GM12878 (cell line): Measurements from ENCODE around the gene NPAS3. TPM values are rescaled to one million over a fixed set of nuclear protein-coding genes. Genes with fewer than 3 reads are reported as not detected.

Experiments
- ATAC-seq: fragments of 200-7000 bp; cut with Tn5 transposase; 3 replicates; pipeline ENCODE4 v1.9.1; 2020; ENCODE audit warnings: mild to moderate bottlenecking, moderate library complexity
- BruUV-seq: library from RNA; stranded (reverse); fragments of 400-500 nt; replicated peaks from 2 replicates; lab custom pipeline; 2021; lab: Mats Ljungman, UMichigan
- CTCF ChIA-PET: fragments of 300-600 bp; sonication (Branson Sonifier 250); formaldehyde crosslinking; extraction: SDS; loops from one replicate; lab custom pipeline; 2021; ENCODE audit warnings: inconsistent platforms; lab: Yijun Ruan, JAX
- POLR2A ChIA-PET: fragments of 350-600 bp; formaldehyde crosslinking; extraction: SDS; loops from one replicate; lab custom pipeline; 2021; ENCODE audit warnings: inconsistent platforms; lab: Charles Lee
- RAD21 ChIA-PET: fragments of 300-600 bp; sonication (Branson Sonifier 250); formaldehyde crosslinking; loops from one replicate; lab custom pipeline; 2023; ENCODE audit warnings: antibody characterized with exemption; ENCODE audit not compliant: unreplicated experiment; lab: Charles Lee
- SMC1A ChIA-PET: fragments of 300-600 bp; sonication (Branson Sonifier 250); formaldehyde crosslinking; loops from one replicate; lab custom pipeline; 2023; ENCODE audit not compliant: unreplicated experiment, uncharacterized antibody; lab: Charles Lee
- DNase-seq: peaks from one replicate; pipeline ENCODE4 v3.0.0-alpha.2; 2011; ENCODE audit warnings: low read depth, low spot score
- FAIRE-seq: peaks from 3 replicates; lab custom pipeline; 2011; peaks lifted over from hg19 to GRCh38; lab: Jason Lieb, UNC
- H2AFZ ChIP-seq: 2 replicates; pipeline ENCODE4 v1.6.0; 2011; ENCODE audit warnings: low read depth, low read length, control low read depth; ENCODE audit not compliant: control insufficient read depth
- H3K27ac ChIP-seq: 2 replicates; pipeline ENCODE4 v1.5.1; 2011; ENCODE audit warnings: control low read depth; ENCODE audit not compliant: control insufficient read depth, insufficient read depth
- H3K27me3 ChIP-seq, 2 experiments: replicated peaks in 1 of 2; 2 replicates each; pipeline versions ENCODE4 v1.6.0 to v1.6.1; 2011; ENCODE audit warnings: low read length in 1 of 2; ENCODE audit not compliant: control insufficient read depth in 2 of 2, insufficient read depth in 2 of 2
- H3K36me3 ChIP-seq, 2 experiments: 2 replicates each; pipeline ENCODE4 v1.5.1; 2011; ENCODE audit warnings: low read length in 1 of 2; ENCODE audit not compliant: control insufficient read depth in 2 of 2, insufficient read depth in 2 of 2
- H3K4me1 ChIP-seq: 2 replicates; pipeline ENCODE4 v1.6.1; 2011; ENCODE audit warnings: mild to moderate bottlenecking, low read length, moderate library complexity, mixed read lengths; ENCODE audit not compliant: control insufficient read depth, insufficient read depth
- H3K4me2 ChIP-seq: 2 replicates; pipeline ENCODE4 v1.6.0; 2011; ENCODE audit warnings: control low read depth; ENCODE audit not compliant: control insufficient read depth, insufficient read depth
- H3K4me3 ChIP-seq: fragments of 200-600 bp; sonication (generic); 2 replicates; pipeline ENCODE4 v1.5.1; 2016
- H3K79me2 ChIP-seq: 2 replicates; pipeline ENCODE4 v1.6.0; 2011; ENCODE audit warnings: low read length; ENCODE audit not compliant: control insufficient read depth, insufficient read depth
- H3K9ac ChIP-seq: 2 replicates; pipeline ENCODE4 v1.8.0; 2011; ENCODE audit warnings: low read length, control low read depth, mixed read lengths; ENCODE audit not compliant: control insufficient read depth, insufficient read depth
- H3K9me3 ChIP-seq: replicated peaks from 3 replicates; pipeline ENCODE4 v1.5.1; 2011; ENCODE audit warnings: mild to moderate bottlenecking, low read length; ENCODE audit not compliant: control insufficient read depth, insufficient read depth
- H4K20me1 ChIP-seq: 2 replicates; pipeline ENCODE4 v1.6.0; 2011; ENCODE audit not compliant: control insufficient read depth, insufficient read depth
- ATF7 ChIP-seq: fragments of 450-650 bp; IDR thresholded peaks from 2 replicates; pipeline ENCODE4 v1.6.1; 2016; ENCODE audit warnings: low read depth, mild to moderate bottlenecking
- CBX3 ChIP-seq: fragments of 200-600 bp; sonication (generic); IDR thresholded peaks from 2 replicates; pipeline ENCODE4 v1.6.1; 2016; ENCODE audit warnings: low read depth, borderline replicate concordance
- CBX5 ChIP-seq: sonication (generic); IDR thresholded peaks from 2 replicates; pipeline ENCODE4 v1.6.1; 2016; ENCODE audit warnings: low read depth, moderate library complexity, mild to moderate bottlenecking, inconsistent platforms
- CHD1 ChIP-seq: IDR thresholded peaks from 2 replicates; pipeline ENCODE4 v1.6.1; 2012; ENCODE audit warnings: low read depth, low read length, improper control_type of control experiment
- EGR1 ChIP-seq, 2 experiments: IDR thresholded peaks; 1 replicate in 1 of 2; 2 replicates in 1 of 2; pipeline ENCODE4 v1.6.1; 2011 to 2012; ENCODE audit warnings: low read depth in 2 of 2, low read length in 2 of 2, borderline replicate concordance in 1 of 2, mild to moderate bottlenecking in 1 of 2, moderate library complexity in 1 of 2
- HDAC2 ChIP-seq: fragments of 200-600 bp; sonication (generic); IDR thresholded peaks from 2 replicates; pipeline ENCODE4 v1.6.1; 2017
- IRF4 ChIP-seq: IDR thresholded peaks from 2 replicates; pipeline ENCODE4 v1.6.1; 2011; ENCODE audit warnings: low read depth, low read length
- MTA3 ChIP-seq: IDR thresholded peaks from 2 replicates; pipeline ENCODE4 v1.6.1; 2012; ENCODE audit warnings: low read length, inconsistent platforms, borderline replicate concordance
- NBN ChIP-seq: fragments of 450-650 bp; IDR thresholded peaks from 2 replicates; pipeline ENCODE4 v1.6.1; 2016
- SIX5 ChIP-seq: IDR thresholded peaks from 2 replicates; pipeline ENCODE4 v1.6.1; 2011; ENCODE audit warnings: mild to moderate bottlenecking, low read depth, low read length, moderate library complexity; ENCODE audit not compliant: severe bottlenecking
- SRF ChIP-seq, 2 experiments: IDR thresholded peaks; 2 replicates each; pipeline ENCODE4 v1.6.1; 2011; ENCODE audit warnings: low read depth in 2 of 2, low read length in 2 of 2, mild to moderate bottlenecking in 1 of 2, moderate library complexity in 1 of 2
- YBX1 ChIP-seq: fragments of 450-650 bp; IDR thresholded peaks from 2 replicates; pipeline ENCODE4 v1.6.1; 2016; ENCODE audit warnings: antibody characterized with exemption
- ZBTB4 ChIP-seq: fragments of 450-650 bp; formaldehyde crosslinking; IDR thresholded peaks from 2 replicates; pipeline ENCODE4 v1.4.0; 2022; ENCODE audit warnings: mild to moderate bottlenecking, moderate library complexity
- ZNF384 ChIP-seq: IDR thresholded peaks from 2 replicates; pipeline ENCODE4 v1.6.1; 2012; ENCODE audit warnings: low read depth, mild to moderate bottlenecking, low read length, improper control_type of control experiment, borderline replicate concordance
- ZNF687 ChIP-seq: fragments of 450-650 bp; IDR thresholded peaks from 2 replicates; pipeline ENCODE4 v1.6.1; 2017; ENCODE audit warnings: mild to moderate bottlenecking, moderate library complexity
- WGBS: methylation state at CpG from one replicate; pipeline ENCODE4 v1.1.6; 2016; ENCODE audit warnings: low lambda C conversion rate; ENCODE audit not compliant: insufficient replicate concordance, insufficient coverage; ENCODE audit errors: missing lambda C conversion rate; 5-methylcytosine and 5-hydroxymethylcytosine counted together
- in situ Hi-C: fragments of 300-500 bp; cut with MboI; formaldehyde crosslinking; loops from 9 replicates; pipeline ENCODE4 v1.14.3; 2018; ENCODE audit warnings: mixed read lengths
- intact Hi-C: fragments of 100-400 bp; cut with micrococcal nuclease; formaldehyde crosslinking; loops from one replicate; pipeline ENCODE4 v1.14.2; 2022; ENCODE audit not compliant: unreplicated experiment
- polyA plus RNA-seq, 11 experiments: library from polyadenylated mRNA; depleted of rRNA in 4 of 11; unstranded in 6 of 11; stranded (reverse) in 5 of 11; fragments of >200 nt; fragmentation: Nextera tagmentation in 4 of 11; fragmentation: Illumina TruSeq in 1 of 11; extraction: Ambion mirVana in 4 of 11; extraction: Trizol in 1 of 11; gene quantifications; 1 replicate in 1 of 11; 2 replicates in 10 of 11; pipeline versions ENCODE4 v1.2.1 to v1.2.3, GENCODE V29; 2011 to 2016; ENCODE audit warnings: inconsistent platforms in 2 of 11, missing spikeins in 2 of 11, low read depth in 1 of 11
- total RNA-seq, 4 experiments: library from RNA; depleted of rRNA in 3 of 4; stranded (reverse); fragments of >200 nt in 3 of 4; fragmentation: Illumina TruSeq in 1 of 4; extraction: Trizol in 1 of 4; gene quantifications; 2 replicates each; pipeline versions ENCODE4 v1.2.1 to v1.2.3, GENCODE V29; 2013 to 2021

The NPAS3 gene
- total and polyA plus RNA-seq, 10 of the 15 experiments (the other 5 are each of a cell fraction or from before 2014, with no cell fraction given) = under 0.01 to 2.7 (median 0.03) TPM; not detected in 6

- ChIA-PET RAD21 (no interaction called here), SMC1A (interaction anchor here (0.8 to 1.0 kb wide), 2 partner anchors 13 to 20 kb away, joined by 3 read pairs; no protein-coding TSS in a partner anchor), CTCF (no interaction called here), POLR2A (interaction anchor here (1.1 kb wide), 1 partner anchor 17 kb away, joined by 3 read pairs; no protein-coding TSS in a partner anchor)
- intact Hi-C loops = no loop called here
- Histone ChIP-seq H3K4me2 (no peak overlapping the region), H3K36me3 (no peaks in the 10 kb centered on the region), H3K27ac (no peak overlapping the region), H3K9ac (no peak overlapping the region), H3K4me1 (no peaks in the 10 kb centered on the region), H4K20me1 (no peaks in the 10 kb centered on the region), H3K79me2 (no peaks in the 10 kb centered on the region), H2AFZ (no peak overlapping the region), H3K9me3 (no peaks in the 10 kb centered on the region), H3K4me3 (no peak overlapping the region), H3K27me3 (0 out of 4 replicates have a peak, but pooled peaks cover 0 to 3% of the 10 kb centered on the region in 2 experiments)
- in situ Hi-C loops = no loop called here
- no TSS peak for BruUV-seq
- no peak for FAIRE-seq
- DNase-seq = no peak
- no peak for ATAC-seq
- WGBS = 31% methylated on average over 3 of the region's 3 CpGs
- TF ChIP-seq HDAC2 = no peak
- TF ChIP-seq EGR1 (IDR thresholded peaks at IDR 0.05; ENCODE audit: borderline replicate concordance in 1 of 2, low read depth in 2 of 2, low read length in 2 of 2) = no peak
- TF ChIP-seq ZNF687 = no peak
- no peak for TF ChIP-seq CBX5
- no peak for TF ChIP-seq SIX5
- no peak for TF ChIP-seq IRF4
- no peak for TF ChIP-seq YBX1
- no peak for TF ChIP-seq ZBTB4 (CRISPR knock-in tag)
- no peak for TF ChIP-seq ZNF384
- no peak for TF ChIP-seq CBX3
- TF ChIP-seq NBN = no peak
- no peak for TF ChIP-seq CHD1
- TF ChIP-seq SRF (IDR thresholded peaks at IDR 0.05; ENCODE audit: low read depth in 2 of 2, low read length in 2 of 2) = no peak
- no peak for TF ChIP-seq ATF7
- no peak for TF ChIP-seq MTA3
Observed at GRCh38 chr14:33709711-33710110, 771.0 kb downstream of the NPAS3 start.
